NCI-H2196 (cell line): Measurements from ENCODE around the gene POU2F2.

Experiments
- DNase-seq: peaks from one replicate; lab custom pipeline; 2025; ENCODE audit not compliant: unreplicated experiment; lab: John Stamatoyannopoulos, UW

Gene POU2F2

GRCh38 chr19:42155796-42156195, 23.6 kb upstream of the POU2F2 start:
- DNase-seq = no peak

- DNase-seq = peak; percentile 37
These were observed 22.5 kb upstream of the POU2F2 start for GRCh38 chr19:42154471-42155323.

- no peak for DNase-seq
These were observed 21.6 kb upstream of the POU2F2 start for GRCh38 chr19:42153672-42154433.

GRCh38 chr19:42152910-42153671, 20.8 kb upstream of the POU2F2 start:
- no peak for DNase-seq

GRCh38 chr19:42151782-42152684, 19.8 kb upstream of the POU2F2 start:
- DNase-seq = no peak

GRCh38 chr19:42150911-42151361, 18.7 kb upstream of the POU2F2 start:
- DNase-seq = no peak

- DNase-seq = no peak
These were observed 18.1 kb upstream of the POU2F2 start for GRCh38 chr19:42150364-42150763.

- no peak for DNase-seq
These were observed 17.4 kb upstream of the POU2F2 start for GRCh38 chr19:42149447-42150202.

- no peak for DNase-seq
These were observed 16.0 kb upstream of the POU2F2 start for GRCh38 chr19:42148266-42148665.

GRCh38 chr19:42143341-42144234, 11.3 kb upstream of the POU2F2 start:
- DNase-seq = no peak

GRCh38 chr19:42140125-42140754, 8.0 kb upstream of the POU2F2 start:
- no peak for DNase-seq

- no peak for DNase-seq
These were observed 2.4 kb upstream of the POU2F2 start for GRCh38 chr19:42134535-42135070.

- peak; percentile 88 for DNase-seq
These were observed 744 bp upstream of the POU2F2 start for GRCh38 chr19:42132851-42133528.

GRCh38 chr19:42131149-42132029, 857 bp downstream of the POU2F2 start:
- no peak for DNase-seq

GRCh38 chr19:42130254-42130573, 2.0 kb downstream of the POU2F2 start:
- no peak for DNase-seq

GRCh38 chr19:42129399-42130253, 2.6 kb downstream of the POU2F2 start:
- DNase-seq = no peak
